GM12874 (cell line): Measurements from ENCODE around the gene PKIG.

Source experiments
- TF ChIP-seq, protein P1 (sequence below): IDR thresholded peaks from 2 replicates; pipeline ENCODE4 v1.5.1; 2011; ENCODE audit warnings: low read depth, mild to moderate bottlenecking, control low read depth, low read length, moderate library complexity; ENCODE audit not compliant: insufficient read depth

PKIG gene

GRCh38 chr20:44649126-44649525 lies 66.7 kb downstream of the PKIG start:
- TF ChIP-seq, protein P1, sequence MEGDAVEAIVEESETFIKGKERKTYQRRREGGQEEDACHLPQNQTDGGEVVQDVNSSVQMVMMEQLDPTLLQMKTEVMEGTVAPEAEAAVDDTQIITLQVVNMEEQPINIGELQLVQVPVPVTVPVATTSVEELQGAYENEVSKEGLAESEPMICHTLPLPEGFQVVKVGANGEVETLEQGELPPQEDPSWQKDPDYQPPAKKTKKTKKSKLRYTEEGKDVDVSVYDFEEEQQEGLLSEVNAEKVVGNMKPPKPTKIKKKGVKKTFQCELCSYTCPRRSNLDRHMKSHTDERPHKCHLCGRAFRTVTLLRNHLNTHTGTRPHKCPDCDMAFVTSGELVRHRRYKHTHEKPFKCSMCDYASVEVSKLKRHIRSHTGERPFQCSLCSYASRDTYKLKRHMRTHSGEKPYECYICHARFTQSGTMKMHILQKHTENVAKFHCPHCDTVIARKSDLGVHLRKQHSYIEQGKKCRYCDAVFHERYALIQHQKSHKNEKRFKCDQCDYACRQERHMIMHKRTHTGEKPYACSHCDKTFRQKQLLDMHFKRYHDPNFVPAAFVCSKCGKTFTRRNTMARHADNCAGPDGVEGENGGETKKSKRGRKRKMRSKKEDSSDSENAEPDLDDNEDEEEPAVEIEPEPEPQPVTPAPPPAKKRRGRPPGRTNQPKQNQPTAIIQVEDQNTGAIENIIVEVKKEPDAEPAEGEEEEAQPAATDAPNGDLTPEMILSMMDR, result no peak

GRCh38 chr20:44649976-44650375 lies 67.6 kb downstream of the PKIG start:
- TF ChIP-seq, protein P1, result no peak

DNA sequence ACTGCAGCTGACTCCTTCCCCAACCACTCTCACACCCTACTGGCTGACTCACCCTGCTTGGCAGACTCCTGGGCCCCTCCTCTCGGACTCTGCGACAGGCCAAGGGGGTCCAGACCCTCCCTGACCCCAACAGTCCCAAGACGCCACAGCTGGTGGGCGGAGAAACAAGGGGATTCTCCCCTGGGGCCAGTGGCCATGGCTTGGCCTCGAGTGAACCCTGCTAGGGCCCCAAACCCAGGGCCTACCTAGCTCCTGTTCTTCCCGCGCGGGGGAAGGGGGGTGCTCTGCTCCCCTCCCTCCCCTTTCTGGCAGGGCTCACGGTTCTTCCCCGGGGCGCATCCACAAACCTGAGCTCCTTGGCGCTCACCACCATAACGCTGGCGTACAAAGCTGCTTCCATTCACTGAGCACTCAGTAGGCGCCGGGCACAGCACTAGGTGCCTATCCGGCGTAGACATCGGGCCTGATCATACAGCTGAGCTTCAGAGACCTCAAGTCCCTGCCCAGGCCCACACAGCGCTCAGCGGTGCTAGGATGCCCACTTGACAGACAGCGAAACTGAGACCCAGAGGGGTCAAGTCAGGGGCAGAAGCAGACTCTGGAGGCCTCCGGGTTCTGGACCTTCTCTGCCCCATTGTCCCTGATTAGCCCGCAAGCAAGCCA lies 68.5 kb downstream of the PKIG start:
- TF ChIP-seq, protein P1, result no peak

GRCh38 chr20:44651434-44651683 lies 69.0 kb downstream of the PKIG start:
- TF ChIP-seq, protein P1, result no peak

GRCh38 chr20:44651684-44652423 lies 69.5 kb downstream of the PKIG start, which contains the start of gene ADA:
Gene ADA, minus strand, starts transcription at chr20:44651699. Its CDS starts 92 bp downstream, at chr20:44651607.
- TF ChIP-seq, protein P1, result 0 out of 2 replicates have a peak, but pooled peaks have one; percentile 5

GRCh38 chr20:44653546-44653945 lies 71.2 kb downstream of the PKIG start:
- TF ChIP-seq, protein P1, result no peak

- TF ChIP-seq, protein P1, result no peak
Measured at GRCh38 chr20:44656448-44656847, 74.1 kb downstream of the PKIG start.
